ENCODE data around the gene CTF1.
"Not testable (repeated sequence)": the region's sequence is repeated elsewhere in the genome, so short reads cannot be mapped to it uniquely, and the experiment has no call there.

Gene CTF1

GRCh38 chr16:30931068-30931650 is 34.7 kb downstream of the CTF1 start:
- no peak for DNase-seq

GRCh38 chr16:30934827-30935557 is 38.6 kb downstream of the CTF1 start:
- no peak for DNase-seq

DNA sequence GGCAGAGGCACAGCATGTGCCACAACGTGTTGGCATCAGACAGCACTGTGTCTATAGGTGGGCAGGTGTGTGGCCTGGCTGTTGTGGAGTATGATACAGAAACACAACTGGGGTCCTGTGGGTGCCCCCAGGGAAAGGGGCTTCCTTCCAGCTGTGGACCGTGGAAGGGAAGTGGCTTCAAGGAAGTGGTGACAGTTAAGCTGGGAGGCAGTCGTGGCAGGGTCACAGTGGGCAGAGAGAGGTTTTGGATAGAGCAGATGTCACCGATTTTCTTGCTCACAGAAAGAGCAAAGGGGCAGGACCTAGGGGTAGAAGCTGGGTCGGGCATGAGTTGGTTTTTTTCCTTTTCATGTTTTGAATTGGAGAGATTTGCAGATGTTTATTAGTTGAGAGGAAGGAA is 41.3 kb downstream of the CTF1 start:
- no peak for DNase-seq

- not testable (repeated sequence) for DNase-seq
These were observed 43.2 kb downstream of the CTF1 start for GRCh38 chr16:30939571-30939970.

DNA sequence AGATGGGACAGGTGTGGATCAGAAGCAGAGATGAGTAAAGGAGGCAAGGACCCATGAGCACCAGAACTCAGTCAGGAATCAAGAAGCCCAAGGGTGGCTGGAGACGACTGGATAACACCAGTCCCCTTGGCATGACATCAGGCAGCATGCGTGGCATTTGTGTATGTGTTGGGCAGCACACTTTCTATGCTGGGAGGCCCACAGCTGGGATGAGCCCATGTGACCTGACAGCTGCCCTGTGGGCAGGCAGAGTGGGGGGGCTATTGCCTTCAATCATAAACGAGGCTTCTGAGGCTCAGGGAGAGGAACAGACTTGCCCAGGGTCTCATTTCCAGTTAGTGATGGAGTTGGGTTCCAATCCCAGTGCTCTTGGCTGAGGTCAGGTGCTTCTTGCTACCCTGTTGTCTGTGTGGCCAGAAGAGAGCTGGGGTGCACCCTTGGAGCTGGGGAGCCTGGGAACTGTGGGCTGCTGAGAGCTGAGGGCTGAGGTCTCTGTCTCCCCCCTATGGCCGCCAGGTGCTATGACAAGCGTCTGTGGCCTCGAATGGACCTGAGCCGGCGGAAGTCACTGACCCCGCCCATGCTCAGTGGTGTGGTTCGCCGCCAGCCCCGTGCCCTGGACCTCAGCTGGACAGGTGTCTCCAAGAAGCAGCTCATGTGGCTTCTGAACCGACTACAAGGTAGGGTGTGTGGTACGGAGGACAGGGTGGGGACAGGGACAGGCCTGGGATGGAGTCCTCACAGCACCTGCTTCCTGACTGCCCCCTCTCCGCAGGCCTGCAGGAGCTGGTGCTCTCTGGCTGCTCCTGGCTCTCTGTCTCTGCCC is 45.4 kb downstream of the CTF1 start:
- peak; percentile 17 to 35 (median 34) for DNase-seq

GRCh38 chr16:30942426-30942806 is 46.0 kb downstream of the CTF1 start:
- DNase-seq, result no peak

DNA sequence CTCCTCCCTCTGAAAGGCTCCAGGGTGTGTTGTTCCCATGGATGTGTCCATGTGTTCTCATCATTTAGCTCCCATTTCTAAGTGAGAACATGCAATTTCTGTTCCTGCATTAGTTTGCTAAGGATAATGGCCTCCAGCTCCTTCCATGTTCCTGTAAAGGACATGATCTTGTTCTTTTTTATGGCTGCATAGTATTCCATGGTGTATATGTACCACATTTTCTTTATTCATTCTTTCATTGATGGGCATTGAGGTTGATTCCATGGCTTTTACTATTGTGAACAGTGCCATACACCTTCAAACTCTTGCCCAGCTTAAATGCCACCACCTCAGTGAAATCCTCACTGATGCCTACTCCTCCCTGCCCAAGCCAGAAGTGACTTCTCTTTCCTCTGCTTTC is 47.9 kb downstream of the CTF1 start:
- no peak for DNase-seq

GRCh38 chr16:30946671-30947540 is 50.5 kb downstream of the CTF1 start:
- DNase-seq, result no peak

- DNase-seq, result no peak
These were observed 51.1 kb downstream of the CTF1 start for GRCh38 chr16:30947541-30947858.

- no peak for DNase-seq
These were observed 51.6 kb downstream of the CTF1 start for GRCh38 chr16:30947859-30948666.

- DNase-seq, result no peak
These were observed 52.5 kb downstream of the CTF1 start, which contains the start of gene ORAI3 for GRCh38 chr16:30948667-30949649. Gene ORAI3, plus strand, starts transcription at chr16:30949068. Its CDS starts 222 bp downstream, at chr16:30949290.

DNA sequence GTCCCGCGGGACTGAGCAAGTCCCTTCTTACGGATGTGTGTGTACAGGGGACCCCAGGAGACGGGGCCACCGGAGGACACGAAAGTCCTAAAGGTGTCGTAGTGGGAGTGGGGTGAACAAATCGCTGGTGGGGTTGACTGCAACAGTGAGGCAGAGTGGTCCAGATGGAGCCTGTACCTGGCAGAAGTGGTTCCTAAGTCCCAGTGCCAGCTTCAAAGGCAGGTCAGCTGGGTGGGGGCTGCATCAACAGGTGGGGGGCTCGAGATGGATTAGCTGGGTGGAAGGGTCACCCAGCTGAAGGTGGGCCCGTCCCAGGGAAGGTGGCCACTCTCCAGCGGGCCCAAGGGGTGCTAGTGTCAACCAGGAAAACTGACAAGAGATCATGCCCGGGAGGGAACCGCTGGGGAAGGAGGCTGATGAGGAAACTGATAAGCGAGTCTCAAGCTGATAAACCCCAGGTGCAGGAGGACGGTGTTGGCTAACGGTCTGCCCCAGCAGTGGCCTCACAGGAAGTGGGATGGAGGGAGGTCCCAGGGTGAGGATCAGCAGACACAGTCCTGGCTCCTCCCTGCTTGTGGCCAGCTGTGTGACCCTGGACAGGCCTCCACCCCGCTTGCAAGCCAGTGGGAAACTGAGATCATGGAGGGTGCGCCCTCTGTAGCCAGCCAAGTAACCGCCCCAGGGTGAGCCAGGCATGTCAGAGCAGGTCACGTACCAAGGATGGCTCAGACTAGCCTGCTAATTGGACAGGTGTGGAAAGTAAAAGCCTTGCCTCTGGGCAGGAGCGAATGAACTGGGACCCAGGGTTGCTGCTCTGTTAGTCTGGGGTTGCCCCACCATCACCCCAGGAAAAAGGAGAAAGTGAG is 53.5 kb downstream of the CTF1 start:
- no peak for DNase-seq

GRCh38 chr16:30950516-30951065 is 54.2 kb downstream of the CTF1 start:
- no peak for DNase-seq

GRCh38 chr16:30951193-30951592 is 54.8 kb downstream of the CTF1 start:
- DNase-seq, result no peak

- no peak for DNase-seq
These were observed 55.3 kb downstream of the CTF1 start for GRCh38 chr16:30951750-30952149.

DNA sequence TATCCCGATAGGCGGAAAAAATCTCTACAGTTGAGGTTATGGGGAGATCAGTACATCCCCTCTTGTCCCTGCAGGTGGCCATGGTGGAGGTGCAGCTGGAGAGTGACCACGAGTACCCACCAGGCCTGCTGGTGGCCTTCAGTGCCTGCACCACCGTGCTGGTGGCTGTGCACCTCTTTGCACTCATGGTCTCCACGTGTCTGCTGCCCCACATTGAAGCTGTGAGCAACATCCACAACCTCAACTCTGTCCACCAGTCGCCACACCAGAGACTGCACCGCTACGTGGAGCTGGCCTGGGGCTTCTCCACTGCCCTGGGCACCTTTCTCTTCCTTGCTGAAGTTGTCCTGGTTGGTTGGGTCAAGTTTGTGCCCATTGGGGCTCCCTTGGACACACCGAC is 56.7 kb downstream of the CTF1 start:
- no peak for DNase-seq

Measured in activated CD4-positive, CD25-positive, alpha-beta regulatory T cell (primary cell).